ENCODE measurements around the gene PDXK.

PDXK gene

GRCh38 chr21:43759651-43760050, 40.7 kb downstream of the PDXK start:
- Histone ChIP-seq H4K20me1 (ENCODE audit: low read depth, low read length) (no peaks in the 10 kb centered on the region), H3K27ac (ENCODE audit: low read depth, low read length) (no peak overlapping the region), H3K36me3 (ENCODE audit: low read length) (no peaks in the 10 kb centered on the region)

GRCh38 chr21:43760391-43760958, 41.5 kb downstream of the PDXK start:
- H3K27me3 ChIP-seq (ENCODE audit: low read length), result no peaks in the 10 kb centered on the region
- H3K27ac ChIP-seq (ENCODE audit: low read depth, low read length), result no peak overlapping the region
- no peaks in the 10 kb centered on the region for H3K36me3 ChIP-seq (ENCODE audit: low read length)
- no peak overlapping the region for H2AFZ ChIP-seq (ENCODE audit: low read depth, low read length, severe bottlenecking)
- no peaks in the 10 kb centered on the region for H3K9me3 ChIP-seq (ENCODE audit: insufficient read depth, low read length)
- no peak overlapping the region for H3K4me3 ChIP-seq (ENCODE audit: insufficient read depth, low read length, poor library complexity, severe bottlenecking)
- H3K79me2 ChIP-seq (ENCODE audit: insufficient read depth, low read length), result no peaks in the 10 kb centered on the region
- TF ChIP-seq, protein P1, sequence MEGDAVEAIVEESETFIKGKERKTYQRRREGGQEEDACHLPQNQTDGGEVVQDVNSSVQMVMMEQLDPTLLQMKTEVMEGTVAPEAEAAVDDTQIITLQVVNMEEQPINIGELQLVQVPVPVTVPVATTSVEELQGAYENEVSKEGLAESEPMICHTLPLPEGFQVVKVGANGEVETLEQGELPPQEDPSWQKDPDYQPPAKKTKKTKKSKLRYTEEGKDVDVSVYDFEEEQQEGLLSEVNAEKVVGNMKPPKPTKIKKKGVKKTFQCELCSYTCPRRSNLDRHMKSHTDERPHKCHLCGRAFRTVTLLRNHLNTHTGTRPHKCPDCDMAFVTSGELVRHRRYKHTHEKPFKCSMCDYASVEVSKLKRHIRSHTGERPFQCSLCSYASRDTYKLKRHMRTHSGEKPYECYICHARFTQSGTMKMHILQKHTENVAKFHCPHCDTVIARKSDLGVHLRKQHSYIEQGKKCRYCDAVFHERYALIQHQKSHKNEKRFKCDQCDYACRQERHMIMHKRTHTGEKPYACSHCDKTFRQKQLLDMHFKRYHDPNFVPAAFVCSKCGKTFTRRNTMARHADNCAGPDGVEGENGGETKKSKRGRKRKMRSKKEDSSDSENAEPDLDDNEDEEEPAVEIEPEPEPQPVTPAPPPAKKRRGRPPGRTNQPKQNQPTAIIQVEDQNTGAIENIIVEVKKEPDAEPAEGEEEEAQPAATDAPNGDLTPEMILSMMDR (IDR thresholded peaks at IDR 0.05; ENCODE audit: insufficient read depth, low read length, poor library complexity, severe bottlenecking), result no peak
- TF ChIP-seq EZH2phosphoT487 (conservative IDR thresholded peaks at IDR 0.05; ENCODE audit: low read length), result no peak
- no peak overlapping the region for H3K4me2 ChIP-seq (ENCODE audit: low read depth, low read length, poor library complexity, severe bottlenecking)
- no peak overlapping the region for H3K9ac ChIP-seq (ENCODE audit: low read length)
- no peaks in the 10 kb centered on the region for H3F3A ChIP-seq (ENCODE audit: insufficient read depth)
- H4K20me1 ChIP-seq (ENCODE audit: low read depth, low read length), result no peaks in the 10 kb centered on the region
- no peaks in the 10 kb centered on the region for H3K9me2 ChIP-seq (replicated peaks; ENCODE audit: insufficient read depth, low read length)

More at GRCh38 chr21:43759651-43760050, 40.7 kb downstream of the PDXK start:
- Histone ChIP-seq H3K4me2 (ENCODE audit: low read depth, low read length, poor library complexity, severe bottlenecking) (no peak overlapping the region), H3F3A (ENCODE audit: insufficient read depth) (no peaks in the 10 kb centered on the region), H3K4me3 (ENCODE audit: insufficient read depth, low read length, poor library complexity, severe bottlenecking) (no peak overlapping the region), H2AFZ (ENCODE audit: low read depth, low read length, severe bottlenecking) (no peak overlapping the region), H3K9me2 (replicated peaks; ENCODE audit: insufficient read depth, low read length) (no peaks in the 10 kb centered on the region), H3K79me2 (ENCODE audit: insufficient read depth, low read length) (no peaks in the 10 kb centered on the region), H3K9me3 (ENCODE audit: insufficient read depth, low read length) (no peaks in the 10 kb centered on the region), H3K9ac (ENCODE audit: low read length) (no peak overlapping the region), H3K27me3 (ENCODE audit: low read length) (no peaks in the 10 kb centered on the region)
- TF ChIP-seq EZH2phosphoT487 (conservative IDR thresholded peaks at IDR 0.05; ENCODE audit: low read length), result no peak
- TF ChIP-seq, protein P1 (IDR thresholded peaks at IDR 0.05; ENCODE audit: insufficient read depth, low read length, poor library complexity, severe bottlenecking), result no peak

- Histone ChIP-seq H3F3A (ENCODE audit: insufficient read depth) (no peaks in the 10 kb centered on the region), H4K20me1 (ENCODE audit: low read depth, low read length) (no peaks in the 10 kb centered on the region), H3K9me2 (replicated peaks; ENCODE audit: insufficient read depth, low read length) (no peaks in the 10 kb centered on the region), H3K36me3 (ENCODE audit: low read length) (no peaks in the 10 kb centered on the region), H3K27ac (ENCODE audit: low read depth, low read length) (no peak overlapping the region), H3K27me3 (ENCODE audit: low read length) (no peaks in the 10 kb centered on the region), H3K4me3 (ENCODE audit: insufficient read depth, low read length, poor library complexity, severe bottlenecking) (no peak overlapping the region), H3K79me2 (ENCODE audit: insufficient read depth, low read length) (no peaks in the 10 kb centered on the region), H3K9ac (ENCODE audit: low read length) (no peak overlapping the region), H3K4me2 (ENCODE audit: low read depth, low read length, poor library complexity, severe bottlenecking) (no peak overlapping the region), H2AFZ (ENCODE audit: low read depth, low read length, severe bottlenecking) (no peak overlapping the region), H3K9me3 (ENCODE audit: insufficient read depth, low read length) (no peaks in the 10 kb centered on the region)
- TF ChIP-seq, protein P1 (IDR thresholded peaks at IDR 0.05; ENCODE audit: insufficient read depth, low read length, poor library complexity, severe bottlenecking), result no peak
- no peak for TF ChIP-seq EZH2phosphoT487 (conservative IDR thresholded peaks at IDR 0.05; ENCODE audit: low read length)
These were observed 43.0 kb downstream of the PDXK start for GRCh38 chr21:43761886-43762285.
